GM19240 (cell line): ENCODE results near the gene RIN2.
"Not testable (repeated sequence)": the region's sequence is repeated elsewhere in the genome, so short reads cannot be mapped to it uniquely, and the experiment has no call there.

ENCODE experiments used
- DNase-seq: peaks from one replicate; pipeline ENCODE4 v3.0.0; 2011; ENCODE audit warnings: low spot score; ENCODE audit not compliant: insufficient read length

Gene RIN2

GRCh38 chr20:19739351-19739750, 18.7 kb upstream of the RIN2 start:
- no peak for DNase-seq

- DNase-seq = no peak
Measured at GRCh38 chr20:19740512-19740911, 17.5 kb upstream of the RIN2 start.

- no peak for DNase-seq
Measured at GRCh38 chr20:19741924-19742323, 16.1 kb upstream of the RIN2 start.

- no peak for DNase-seq
Measured at GRCh38 chr20:19742974-19743639, 15.0 kb upstream of the RIN2 start.

- no peak for DNase-seq
Measured at GRCh38 chr20:19743640-19743995, 14.4 kb upstream of the RIN2 start.

- no peak for DNase-seq
Measured at GRCh38 chr20:19745106-19745505, 13.0 kb upstream of the RIN2 start.

GRCh38 chr20:19745584-19745983, 12.5 kb upstream of the RIN2 start:
- DNase-seq = no peak

GRCh38 chr20:19746396-19746795, 11.7 kb upstream of the RIN2 start:
- DNase-seq = no peak

- DNase-seq = no peak
Measured at GRCh38 chr20:19747903-19748302, 10.2 kb upstream of the RIN2 start.

GRCh38 chr20:19748681-19749080, 9.4 kb upstream of the RIN2 start:
- DNase-seq = no peak

GRCh38 chr20:19749618-19750071, 8.4 kb upstream of the RIN2 start:
- DNase-seq = no peak

- no peak for DNase-seq
Measured at GRCh38 chr20:19750101-19750606, 7.9 kb upstream of the RIN2 start.

- DNase-seq = no peak
Measured at GRCh38 chr20:19750907-19751636, 7.0 kb upstream of the RIN2 start.

GRCh38 chr20:19754201-19754600, 3.9 kb upstream of the RIN2 start:
- DNase-seq = not testable (repeated sequence)

- no peak for DNase-seq
Measured at GRCh38 chr20:19756761-19757486, 1.1 kb upstream of the RIN2 start.

- no peak for DNase-seq
Measured at GRCh38 chr20:19757487-19758132, 448 bp upstream of the RIN2 start.

- no peak for DNase-seq
Measured at GRCh38 chr20:19758501-19759331, 658 bp downstream of the RIN2 start.

GRCh38 chr20:19760371-19760721, 2.3 kb downstream of the RIN2 start:
- no peak for DNase-seq

GRCh38 chr20:19761326-19761725, 3.3 kb downstream of the RIN2 start:
- DNase-seq = no peak

- DNase-seq = no peak
Measured at GRCh38 chr20:19761841-19762240, 3.8 kb downstream of the RIN2 start.

GRCh38 chr20:19764207-19764606, 6.1 kb downstream of the RIN2 start:
- no peak for DNase-seq
